HL-60 (cell line): Measurements from ENCODE around the gene GCM1.

Source experiments
- DNase-seq, 2 experiments: peaks; one replicate each; pipeline ENCODE4 v3.0.0-alpha.2; 2010 to 2020; ENCODE audit warnings: low read depth in 1 of 2, low spot score in 1 of 2
- H3K27ac ChIP-seq: fragments of 250-450 bp; sonication (Bioruptor Pico); replicated peaks from 2 replicates; pipeline ENCODE4 v1.5.1; 2020; ENCODE audit warnings: mild to moderate bottlenecking, moderate library complexity
- H3K27me3 ChIP-seq: fragments of 250-450 bp; sonication (Bioruptor Pico); 2 replicates; pipeline ENCODE4 v1.5.1; 2021; ENCODE audit warnings: mild to moderate bottlenecking, moderate library complexity; ENCODE audit not compliant: insufficient read depth, poor library complexity, severe bottlenecking
- H3K4me3 ChIP-seq: replicated peaks from 2 replicates; pipeline ENCODE4 v1.5.1; 2011; ENCODE audit warnings: mild to moderate bottlenecking, control low read depth, low read length; ENCODE audit not compliant: insufficient read depth
- CTCF ChIP-seq: IDR thresholded peaks from one replicate; pipeline ENCODE4 v1.5.1; 2011; ENCODE audit warnings: low read length, control low read depth, inconsistent platforms; ENCODE audit not compliant: insufficient read depth
- GABPA ChIP-seq: IDR thresholded peaks from 2 replicates; pipeline ENCODE4 v1.6.1; 2012; ENCODE audit warnings: low read depth
- POLR2AphosphoS5 ChIP-seq: IDR thresholded peaks from 2 replicates; pipeline ENCODE4 v1.6.1; 2012; ENCODE audit warnings: low read depth
- REST ChIP-seq: IDR thresholded peaks from 2 replicates; pipeline ENCODE4 v1.6.1; 2012; ENCODE audit warnings: low read depth; ENCODE audit not compliant: insufficient replicate concordance
- SPI1 ChIP-seq: IDR thresholded peaks from 2 replicates; pipeline ENCODE4 v1.6.1; 2012; ENCODE audit warnings: low read depth, mild to moderate bottlenecking, borderline replicate concordance

Gene GCM1

GRCh38 chr6:53107091-53107490 is 41.5 kb downstream of the GCM1 start:
- TF ChIP-seq GABPA (no peak), POLR2AphosphoS5 (no peak), REST (no peak), CTCF (no peak), SPI1 (no peak)
- H3K4me3 ChIP-seq: no peak overlapping the region
- H3K27ac ChIP-seq: no peak overlapping the region
- H3K27me3 ChIP-seq: no peaks in the 10 kb centered on the region
- no peak for DNase-seq

- Histone ChIP-seq H3K27me3 (no peaks in the 10 kb centered on the region), H3K4me3 (no peak overlapping the region), H3K27ac (no peak overlapping the region)
- TF ChIP-seq SPI1: no peak
- TF ChIP-seq REST: no peak
- TF ChIP-seq CTCF: no peak
- no peak for TF ChIP-seq POLR2AphosphoS5
- no peak for TF ChIP-seq GABPA
- DNase-seq: no peak
Observed at GRCh38 chr6:53104916-53105315, 43.7 kb downstream of the GCM1 start.

GRCh38 chr6:53103993-53104675 is 44.5 kb downstream of the GCM1 start:
- TF ChIP-seq POLR2AphosphoS5 (no peak), REST (no peak), CTCF (no peak), GABPA (no peak), SPI1 (no peak)
- Histone ChIP-seq H3K4me3 (no peak overlapping the region), H3K27me3 (no peaks in the 10 kb centered on the region), H3K27ac (no peak overlapping the region)
- DNase-seq: no peak
